Thyroid gland (tissue), 4 donors: Measurements from ENCODE around the gene FHIT.

Experiments used
- CTCF ChIP-seq, 6 experiments: fragments of 200-600 bp in 3 of 6; fragments of 450-650 bp in 3 of 6; sonication (generic) in 3 of 6; IDR thresholded peaks; one replicate each; pipeline ENCODE4 v1.5.1; 2016 to 2019; ENCODE audit warnings: antibody characterized with exemption in 6 of 6, mild to moderate bottlenecking in 2 of 6, inconsistent platforms in 1 of 6, moderate library complexity in 1 of 6
- POLR2A ChIP-seq, 2 donors: fragments of 450-650 bp; IDR thresholded peaks; one replicate each; pipeline ENCODE4 v1.6.1; 2017; ENCODE audit warnings: antibody characterized with exemption in 2 of 2, mild to moderate bottlenecking in 2 of 2, moderate library complexity in 1 of 2

DNA sequence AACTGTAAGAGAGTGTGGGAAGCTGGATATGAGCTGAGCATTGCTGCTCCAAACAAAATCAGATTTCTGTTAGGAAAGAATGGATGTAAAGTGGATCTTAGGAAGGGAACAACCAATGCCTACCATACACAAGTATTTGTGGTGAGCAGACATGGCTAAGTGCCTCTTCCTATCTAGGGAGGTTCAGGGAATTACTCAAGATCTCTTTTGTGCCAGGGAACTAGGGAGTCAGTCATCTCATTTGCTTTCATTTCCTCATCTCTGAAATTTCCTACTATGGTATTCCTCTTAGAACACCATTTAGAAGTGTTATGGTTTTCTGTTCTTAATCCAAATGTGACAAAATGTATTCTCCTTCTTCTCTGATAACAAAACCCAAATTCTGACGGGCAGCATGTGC, 396.5 kb downstream of the FHIT start:
- TF ChIP-seq CTCF (IDR thresholded peaks at IDR 0.05), result no peak
- TF ChIP-seq POLR2A (IDR thresholded peaks at IDR 0.05), result no peak
